HG03571 (cell line): ENCODE results near the gene GRIK4.

ENCODE experiments used
- ATAC-seq: cut with Tn5 transposase; IDR thresholded peaks from one replicate; pipeline ENCODE4 v1.9.1; 2021; ENCODE audit not compliant: unreplicated experiment

Gene GRIK4

DNA sequence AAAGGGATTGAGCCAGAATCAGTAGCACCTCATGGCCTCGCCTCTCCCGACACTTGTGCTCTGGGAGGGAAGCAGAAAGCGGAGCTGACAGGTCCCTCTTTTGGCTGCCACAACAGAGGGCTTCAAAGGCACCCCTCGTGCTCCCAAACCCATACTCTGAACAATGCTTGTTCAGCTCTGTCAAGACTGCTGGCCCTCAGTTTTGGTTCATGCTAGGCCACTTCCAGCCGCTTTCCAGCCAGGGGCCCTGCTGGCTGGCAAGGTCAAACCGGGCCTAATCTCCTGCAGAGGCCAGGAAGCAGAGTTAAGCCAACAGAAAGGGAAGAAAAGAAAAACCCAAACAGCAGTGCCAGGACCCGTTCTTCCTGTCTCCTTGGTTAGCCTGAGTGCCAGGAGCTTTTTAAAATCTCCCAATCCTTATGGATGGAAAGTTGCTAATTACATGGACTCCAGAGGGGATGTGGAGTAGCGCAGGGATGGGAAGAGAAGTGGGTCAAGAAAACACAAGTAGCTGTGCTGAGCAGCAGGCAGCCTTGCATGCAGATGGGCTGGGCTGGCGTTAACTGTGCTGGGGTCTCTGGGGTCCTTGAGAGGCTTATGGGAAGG is 150.6 kb downstream of the GRIK4 start:
- ATAC-seq = no peak

DNA sequence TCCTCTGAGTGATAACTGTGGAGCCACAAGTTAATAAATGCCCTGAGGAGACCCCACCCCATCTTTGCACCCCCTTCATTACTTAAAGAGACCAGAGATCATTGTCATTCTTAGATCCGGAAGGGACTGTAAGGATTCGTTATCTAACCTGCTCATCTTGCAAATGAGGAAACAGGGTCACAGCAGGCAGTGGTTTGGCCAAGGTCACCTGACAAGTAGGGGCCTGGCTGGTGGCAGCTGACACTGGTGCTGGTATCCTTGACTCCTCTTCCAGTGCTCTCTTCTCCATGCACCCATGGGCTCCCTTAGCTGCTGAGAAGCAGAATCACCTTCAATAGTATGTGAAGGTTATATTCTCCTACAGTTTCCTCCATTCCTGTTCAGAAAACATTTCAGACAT is 151.6 kb downstream of the GRIK4 start:
- ATAC-seq = no peak

DNA sequence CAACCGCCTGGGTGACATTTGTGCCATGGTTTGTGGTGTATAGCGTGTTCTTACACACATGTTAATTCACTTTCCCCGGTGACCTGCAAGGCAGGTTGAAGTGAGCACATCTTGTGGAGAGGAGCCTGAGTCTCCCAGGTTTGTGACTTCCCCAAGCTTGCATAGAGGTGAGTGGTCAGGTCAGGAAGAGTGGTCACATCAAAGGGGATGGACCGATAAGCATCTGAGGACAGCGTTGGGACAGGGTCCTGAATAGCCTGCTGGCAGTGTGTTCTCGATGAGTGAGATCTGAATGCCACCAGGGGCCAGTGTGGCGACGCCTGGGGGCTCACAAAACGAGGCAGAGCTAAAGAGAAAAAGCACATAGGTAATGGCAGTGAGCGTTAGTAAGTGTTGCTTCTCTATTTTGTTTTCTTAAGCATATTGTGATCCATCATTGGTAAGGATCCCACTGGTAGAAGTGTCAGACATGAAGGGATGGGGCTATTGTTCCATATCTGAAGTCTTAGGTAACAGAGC is 154.6 kb downstream of the GRIK4 start:
- no peak for ATAC-seq

DNA sequence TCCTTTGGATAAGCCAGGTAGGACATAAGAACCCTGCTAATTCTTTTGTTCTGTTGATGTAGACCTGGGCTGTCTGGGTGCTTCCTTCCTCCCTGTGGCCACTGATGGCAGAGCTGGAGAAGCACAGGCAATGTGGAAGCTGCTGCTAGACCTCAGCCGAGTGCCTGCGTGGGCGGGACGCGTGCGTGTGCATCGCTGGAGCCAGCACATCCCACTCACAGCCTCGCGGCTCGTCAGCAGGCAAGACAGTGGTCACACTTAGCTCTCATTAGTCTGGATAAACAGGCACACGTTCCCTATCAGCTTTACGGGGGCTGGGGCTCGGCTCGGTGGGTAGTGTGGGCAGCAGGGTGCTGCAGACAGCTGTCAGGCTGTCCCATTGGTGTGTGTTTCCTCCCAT is 155.7 kb downstream of the GRIK4 start:
- ATAC-seq = no peak

DNA sequence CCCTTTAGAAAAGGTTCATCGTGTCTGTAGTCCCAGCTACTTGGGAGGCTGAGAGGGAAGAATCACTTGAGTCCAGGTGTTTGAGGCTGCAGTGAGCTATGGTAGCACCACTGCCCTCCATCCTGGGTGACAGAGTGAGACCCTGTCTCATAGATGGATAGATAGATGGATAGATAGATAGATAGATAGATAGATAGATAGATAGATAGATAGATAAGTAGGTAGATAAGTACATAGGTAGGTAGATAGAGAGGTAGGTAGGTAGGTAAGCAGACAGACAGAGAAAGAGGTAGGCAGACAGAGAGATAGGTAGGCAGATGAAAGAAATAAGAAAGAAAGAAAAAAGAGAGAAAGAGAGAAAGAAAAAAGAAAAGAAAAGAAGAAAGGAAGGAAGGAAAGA is 156.4 kb downstream of the GRIK4 start:
- no peak for ATAC-seq

DNA sequence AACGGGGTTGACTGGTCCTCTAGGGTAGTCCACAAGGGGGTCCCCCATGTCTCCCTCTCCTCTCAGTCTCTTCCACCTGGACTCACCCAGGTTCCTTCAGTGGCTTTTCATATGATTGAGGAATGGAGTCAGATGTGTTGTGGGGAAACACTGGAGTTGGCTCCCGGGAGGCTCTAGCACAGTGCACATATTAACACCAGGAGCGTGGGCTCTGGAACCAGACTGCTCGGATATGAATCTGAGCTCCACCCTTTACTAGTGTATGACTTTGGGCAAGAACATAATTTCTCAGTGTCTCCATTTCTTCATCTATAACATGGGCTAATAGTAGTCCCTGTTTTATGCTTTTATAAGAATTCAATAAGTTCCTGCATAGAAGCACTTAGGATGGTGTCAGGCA is 157.0 kb downstream of the GRIK4 start:
- ATAC-seq = no peak

DNA sequence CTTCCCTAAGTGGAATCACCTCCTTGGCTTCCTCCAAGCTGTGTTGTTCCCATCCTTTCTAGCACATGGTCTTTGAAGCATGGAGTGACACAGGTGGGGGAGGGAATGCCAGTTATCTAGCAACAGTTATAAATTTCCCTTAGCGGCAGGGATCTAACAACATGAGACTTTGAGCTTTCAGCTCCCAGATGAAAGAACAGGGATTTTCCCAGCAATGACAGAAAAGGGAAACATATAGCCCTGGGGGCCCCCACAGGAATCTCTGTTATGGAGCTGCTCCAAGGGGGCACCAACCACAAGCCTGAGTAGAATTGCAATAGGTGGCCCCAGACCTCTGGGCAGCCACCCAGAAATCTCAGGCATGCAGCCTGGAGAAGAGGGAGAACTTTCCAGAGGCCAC is 163.0 kb downstream of the GRIK4 start:
- ATAC-seq = no peak

DNA sequence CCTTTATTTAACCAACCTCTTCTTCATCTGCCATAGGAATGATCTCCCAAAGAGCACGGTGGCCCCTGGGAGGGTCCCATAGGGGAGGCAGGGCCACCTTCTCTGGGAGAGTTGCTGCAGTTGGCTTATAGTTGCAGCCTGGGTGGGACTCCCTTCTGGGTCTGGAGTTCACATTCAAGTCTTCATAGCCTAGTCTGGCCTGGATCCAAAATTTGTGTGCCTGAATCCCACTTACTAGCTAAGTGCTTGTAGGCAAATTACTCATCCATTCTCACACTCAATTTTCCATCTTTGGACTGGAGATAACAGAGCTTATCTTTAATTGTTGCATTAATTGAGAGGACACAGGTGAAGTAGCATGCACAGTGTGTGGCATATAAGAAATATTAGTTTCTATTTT is 163.6 kb downstream of the GRIK4 start:
- ATAC-seq = no peak

DNA sequence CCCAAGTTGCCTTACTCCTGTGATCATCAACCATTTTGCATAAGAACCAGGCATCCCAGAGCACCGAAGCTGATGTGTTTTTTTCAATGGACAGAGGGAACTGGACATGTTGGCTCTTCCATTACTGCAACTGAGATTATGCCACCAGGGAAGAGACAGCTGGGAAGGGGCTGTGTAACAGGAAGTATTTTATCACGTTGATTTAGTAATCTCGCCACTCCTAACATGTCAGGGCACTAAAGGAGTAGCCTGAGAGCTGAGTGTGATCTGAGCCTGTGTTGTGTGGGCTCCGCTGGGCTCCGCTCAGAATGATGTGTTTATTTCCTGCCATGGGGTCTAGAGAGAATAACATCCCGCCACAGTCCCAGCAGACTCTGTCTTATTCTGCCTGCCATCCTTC is 165.4 kb downstream of the GRIK4 start:
- no peak for ATAC-seq

DNA sequence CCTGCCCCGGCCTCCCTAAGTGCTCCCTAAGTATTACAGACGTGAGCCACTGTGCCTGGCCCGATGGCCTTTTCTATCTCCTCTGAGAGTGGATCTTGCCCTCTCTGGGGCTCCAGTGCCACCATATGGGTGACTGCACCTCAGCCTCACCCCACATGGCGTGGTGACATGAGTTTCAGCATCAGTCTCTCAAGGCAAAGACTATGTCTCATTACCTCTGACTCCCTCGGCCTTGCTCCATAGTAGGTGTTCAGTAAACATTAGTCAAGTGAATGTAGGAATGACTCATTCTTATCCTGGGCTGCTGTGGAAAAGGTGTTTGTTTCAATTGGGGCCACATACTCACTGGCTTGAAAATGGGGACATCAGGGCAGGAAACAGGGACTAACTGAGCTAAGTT is 168.8 kb downstream of the GRIK4 start:
- ATAC-seq = no peak

DNA sequence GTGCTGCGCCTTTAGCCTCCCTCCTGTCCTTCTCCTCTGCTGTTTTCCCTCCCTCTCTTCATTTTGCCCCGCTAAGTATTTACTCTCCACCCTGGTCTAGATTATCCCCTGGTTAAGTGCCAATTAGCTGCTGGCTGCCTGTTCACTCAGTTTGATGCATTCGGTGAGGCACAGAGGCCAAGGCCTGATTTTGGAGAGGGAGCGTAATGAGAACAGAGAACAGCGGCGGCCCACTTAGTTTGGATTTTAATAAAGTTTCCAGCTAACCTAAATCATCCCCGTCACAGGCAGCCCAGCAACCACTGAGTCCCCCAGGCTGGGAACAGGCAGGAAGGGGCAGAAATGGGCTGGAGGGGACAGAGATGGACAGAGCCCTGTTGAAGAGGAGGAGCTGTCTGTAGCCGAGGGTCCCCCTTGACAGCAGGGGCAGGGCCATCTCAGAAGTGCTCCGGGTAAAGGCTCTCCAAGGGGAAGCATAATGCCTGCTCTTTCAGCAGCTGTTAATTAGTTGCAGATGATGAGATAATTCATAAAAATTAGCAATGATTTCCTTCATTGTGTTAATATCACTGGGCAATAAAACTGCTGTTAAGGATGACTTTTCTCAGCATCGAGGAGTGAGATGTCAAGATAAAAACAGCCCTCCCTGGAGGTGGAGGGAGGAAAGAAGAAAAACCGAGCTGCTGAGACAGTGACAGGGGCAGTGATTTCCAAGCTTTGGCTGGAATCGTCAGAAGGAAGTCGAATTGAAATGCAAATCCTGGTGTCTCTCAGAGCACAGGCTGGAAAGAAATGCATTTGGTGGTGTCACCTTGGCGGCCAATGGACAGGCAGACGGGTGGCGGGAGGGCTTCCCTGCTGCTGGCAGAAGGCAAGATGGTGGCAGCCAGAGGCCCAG is 170.1 kb downstream of the GRIK4 start:
- ATAC-seq = no peak

DNA sequence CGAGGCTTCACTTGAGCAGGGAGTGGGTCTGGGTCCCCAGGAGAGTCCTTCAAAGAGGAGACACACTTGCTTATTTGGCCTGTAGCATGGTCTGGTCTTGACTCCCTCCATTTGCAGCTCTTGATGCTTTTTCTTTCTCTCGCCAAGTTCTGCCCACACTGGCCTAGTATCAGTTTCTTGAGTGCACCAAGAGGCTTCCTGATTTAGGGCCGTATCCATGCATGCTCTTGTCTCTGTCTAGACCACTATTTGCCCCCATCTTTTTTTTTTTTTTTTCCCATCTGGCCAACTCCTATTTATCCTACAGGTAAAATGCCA is 170.7 kb downstream of the GRIK4 start:
- no peak for ATAC-seq

DNA sequence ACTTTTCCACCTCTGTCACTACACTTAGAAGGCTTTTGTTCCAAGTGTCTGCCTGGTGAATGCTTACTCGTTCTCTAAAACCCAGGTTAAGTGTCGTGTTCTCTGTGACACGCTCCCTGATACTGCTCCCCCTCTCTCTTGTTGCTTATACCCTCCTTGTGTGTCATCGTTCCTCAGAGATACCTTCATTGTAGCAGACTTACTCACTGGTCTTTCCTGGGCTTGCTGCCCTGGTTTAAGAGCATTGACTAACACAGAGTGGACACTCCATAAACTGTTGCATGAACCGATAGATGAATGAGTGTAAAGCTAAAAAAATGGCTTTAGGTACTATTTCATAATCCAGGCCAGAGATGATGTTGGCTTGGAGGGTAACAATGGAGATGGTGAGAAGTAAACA is 171.3 kb downstream of the GRIK4 start:
- ATAC-seq = no peak

DNA sequence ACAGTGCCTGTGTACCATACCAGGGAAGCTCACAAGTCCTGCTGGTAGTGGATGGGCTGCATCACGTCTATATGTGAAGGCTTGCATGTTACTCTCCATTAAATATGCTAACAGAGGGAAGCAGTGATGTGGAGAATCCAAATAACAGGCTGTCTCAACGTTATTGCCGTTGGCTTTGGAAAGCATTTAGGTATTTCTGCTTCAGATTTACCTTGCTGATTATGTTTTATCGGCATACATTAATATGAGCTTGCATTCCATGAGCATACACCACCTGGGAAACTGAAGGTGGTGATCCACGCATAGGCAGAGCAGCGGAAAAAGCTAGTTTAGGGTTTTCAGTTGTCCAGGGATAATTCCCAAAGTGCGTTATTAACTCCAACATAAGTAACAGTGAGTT is 175.0 kb downstream of the GRIK4 start:
- ATAC-seq = no peak

DNA sequence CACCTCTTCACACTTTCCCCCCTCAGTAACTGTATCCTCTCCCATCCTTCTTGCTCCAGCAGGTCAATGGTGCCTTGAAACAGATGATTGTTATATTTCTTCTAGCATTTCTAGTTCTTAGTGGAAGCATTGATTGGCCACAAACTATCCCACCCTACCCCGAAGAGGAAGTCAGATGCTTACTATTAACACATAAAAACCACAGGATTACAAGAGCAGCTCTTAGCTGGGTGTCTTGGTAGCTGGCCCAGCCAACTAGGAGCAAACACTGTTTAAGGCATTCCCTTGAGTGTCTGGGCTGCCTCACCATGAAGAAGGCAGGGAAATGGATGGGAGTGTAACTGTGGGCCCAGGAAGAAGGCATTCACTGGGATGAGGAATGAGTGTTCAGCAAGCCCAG is 176.6 kb downstream of the GRIK4 start:
- ATAC-seq = no peak

DNA sequence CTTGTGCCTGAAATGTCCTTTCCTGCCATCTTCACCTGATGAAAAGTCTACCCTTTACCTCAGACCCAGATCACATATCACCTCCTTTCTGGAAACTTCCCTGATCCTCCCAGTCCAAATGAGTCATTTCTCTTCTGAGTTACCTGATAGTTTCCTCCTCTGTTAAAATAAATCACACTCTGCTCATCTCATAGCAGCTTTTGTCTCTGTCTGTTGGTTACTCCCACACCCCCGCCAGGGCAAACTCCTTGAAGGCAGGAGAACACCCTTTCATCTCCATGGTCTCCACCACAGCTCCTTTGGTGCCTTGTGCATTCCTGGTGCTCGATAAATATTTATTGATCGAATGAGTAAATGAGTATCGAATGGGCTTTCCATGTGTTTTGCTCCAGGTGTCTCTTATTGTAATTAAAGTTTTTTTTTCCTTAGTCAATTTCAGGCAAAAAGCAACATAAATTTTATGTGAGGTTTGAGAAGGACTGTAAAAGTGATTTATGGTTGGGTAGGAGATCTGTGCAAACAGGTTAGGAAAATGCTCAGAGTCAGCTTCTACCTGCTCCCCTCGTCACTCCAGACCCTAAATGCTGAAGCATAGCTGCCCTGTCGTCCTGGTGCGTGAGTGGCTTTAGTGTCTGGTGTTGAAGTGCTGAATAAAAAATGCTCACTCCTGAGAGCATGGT is 178.2 kb downstream of the GRIK4 start:
- no peak for ATAC-seq

DNA sequence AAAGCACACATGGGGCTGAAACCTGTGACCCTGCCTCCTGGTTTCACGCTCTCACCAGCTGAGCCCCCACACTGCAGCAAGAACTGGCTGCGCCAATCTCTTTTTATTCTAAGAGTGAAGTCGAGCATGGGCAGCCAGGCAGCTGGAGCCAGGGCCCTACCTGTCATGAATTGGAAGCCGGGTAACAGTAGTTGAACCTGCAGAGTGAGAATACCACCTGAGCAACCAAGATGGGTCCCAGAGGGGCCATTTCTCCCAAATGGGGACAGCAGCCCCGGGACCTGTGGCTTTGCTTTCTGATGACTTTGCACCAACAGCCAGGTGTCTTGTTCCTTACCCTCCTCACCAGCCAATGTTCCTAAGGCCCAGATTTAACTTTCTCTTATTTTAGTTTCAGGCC is 178.9 kb downstream of the GRIK4 start:
- no peak for ATAC-seq

DNA sequence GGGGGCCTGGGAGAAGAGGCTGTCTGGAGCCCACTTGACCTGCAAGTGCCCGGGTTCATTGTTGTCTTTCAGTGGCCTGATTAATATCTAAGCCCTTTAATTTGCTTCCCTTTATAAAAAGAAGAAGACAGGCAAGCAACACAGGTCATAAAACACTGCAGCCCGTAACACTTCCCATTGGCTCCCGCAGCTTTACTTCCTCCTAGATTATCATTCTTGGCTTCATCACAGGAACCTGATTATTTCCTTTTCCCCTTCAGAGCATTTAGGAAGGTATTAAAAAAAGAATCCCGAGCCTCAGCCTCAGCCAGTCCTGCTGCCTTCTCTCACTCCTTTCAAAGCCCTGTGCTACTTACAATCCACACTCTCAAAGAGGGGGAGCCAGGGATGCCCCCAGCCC is 183.2 kb downstream of the GRIK4 start:
- ATAC-seq = no peak

DNA sequence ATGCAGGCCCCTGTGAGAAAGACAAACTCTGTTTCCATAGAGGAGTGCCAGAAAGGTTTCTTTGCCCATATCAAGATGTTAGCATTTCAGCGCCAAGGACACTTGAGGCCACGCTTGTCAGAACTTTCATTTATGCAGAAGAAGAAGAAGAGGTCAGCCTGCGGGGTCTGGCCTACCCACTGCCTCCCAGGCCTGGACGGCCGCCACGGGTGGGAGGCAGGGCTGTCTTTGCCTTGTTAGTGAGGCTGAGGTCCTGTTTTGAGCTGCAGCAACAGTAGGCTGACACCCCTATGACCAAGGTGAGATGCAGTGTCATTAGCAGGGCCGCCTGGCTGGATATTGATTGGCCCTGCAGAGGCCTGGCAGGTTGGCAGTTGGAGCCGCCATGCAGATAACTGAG is 183.9 kb downstream of the GRIK4 start:
- ATAC-seq = no peak

DNA sequence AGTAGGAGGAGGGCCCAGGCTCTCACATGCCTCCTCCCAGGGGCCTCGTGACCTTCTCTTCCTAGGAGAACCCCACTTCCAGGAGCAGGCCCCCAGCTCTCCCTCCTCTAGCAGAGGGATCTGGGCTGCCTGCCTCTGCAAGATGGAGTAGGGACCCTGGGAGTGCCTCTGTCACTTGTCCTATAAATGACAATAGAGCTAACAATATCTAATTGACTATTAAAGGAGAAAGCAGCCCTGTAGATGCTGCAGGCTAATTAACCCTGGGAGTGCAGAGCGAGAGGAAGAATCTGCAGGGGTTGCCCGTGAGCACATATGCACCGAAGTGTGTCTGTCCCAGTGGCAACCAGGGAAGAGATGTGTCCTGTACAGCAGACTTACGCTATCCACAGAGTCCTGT is 184.4 kb downstream of the GRIK4 start:
- no peak for ATAC-seq

DNA sequence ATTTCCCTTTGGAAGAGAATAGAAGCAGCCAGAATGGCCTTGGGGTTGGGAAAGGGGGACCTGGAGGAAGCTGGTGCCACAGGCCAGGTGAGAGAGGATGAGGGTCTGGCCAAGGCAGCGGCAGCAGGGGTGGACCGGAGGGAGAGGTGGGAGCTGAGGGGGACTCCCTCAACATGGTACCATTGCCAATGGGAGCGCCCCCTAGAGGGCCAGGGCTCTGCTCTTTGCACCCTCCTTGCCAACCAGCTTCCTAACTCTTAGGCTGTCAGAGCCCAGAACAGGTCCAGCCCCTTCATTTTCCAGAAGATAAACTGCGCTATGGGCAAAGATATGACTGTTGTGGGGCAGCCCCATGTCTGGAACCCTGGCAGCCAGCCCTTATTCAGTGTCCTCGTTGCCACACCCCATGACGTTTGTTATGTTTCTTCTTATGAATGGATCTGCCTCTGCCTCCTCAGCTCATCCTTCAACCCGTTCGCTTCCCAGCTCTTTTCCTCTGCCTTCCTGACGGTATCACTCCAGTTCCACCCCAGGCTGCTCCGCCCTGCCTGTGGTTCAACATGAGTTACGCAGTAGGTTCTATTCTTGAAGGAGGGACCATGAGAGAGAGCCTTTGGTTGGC is 185.2 kb downstream of the GRIK4 start:
- ATAC-seq = no peak

DNA sequence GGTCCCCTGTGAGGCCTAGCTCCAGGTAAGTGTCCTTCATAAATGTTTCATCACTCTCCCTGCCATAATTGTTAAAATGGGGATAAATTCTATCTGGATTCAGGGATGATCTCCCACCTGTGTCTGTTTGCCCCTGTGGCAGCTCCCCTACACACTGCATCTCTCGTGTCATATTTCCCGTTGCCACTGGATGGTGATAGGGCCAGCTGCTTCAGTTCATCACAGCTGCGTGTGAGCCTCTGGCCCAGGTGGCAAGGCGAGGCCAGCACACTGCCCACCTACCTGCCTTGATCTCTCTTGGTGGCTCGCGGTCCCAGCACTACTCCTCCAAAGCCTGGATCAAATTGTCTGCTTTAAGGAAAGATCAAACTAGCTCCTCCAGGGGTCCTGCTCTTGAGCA is 187.4 kb downstream of the GRIK4 start:
- ATAC-seq = no peak
